GM19035 (cell line): ENCODE measurements around the gene KCNG2.
"Not testable (repeated sequence)": the region's sequence is repeated elsewhere in the genome, so short reads cannot be mapped to it uniquely, and the experiment has no call there.

ENCODE experiments used
- ATAC-seq: cut with Tn5 transposase; IDR thresholded peaks from one replicate; pipeline ENCODE4 v1.9.1; 2021; ENCODE audit not compliant: unreplicated experiment

The KCNG2 gene

GRCh38 chr18:79868811-79869541 lies 71.2 kb downstream of the KCNG2 start:
- ATAC-seq, result no peak

GRCh38 chr18:79869591-79870300 lies 72.0 kb downstream of the KCNG2 start:
- no peak for ATAC-seq

GRCh38 chr18:79870301-79871025 lies 72.7 kb downstream of the KCNG2 start:
- no peak for ATAC-seq

GRCh38 chr18:79871026-79871390 lies 73.3 kb downstream of the KCNG2 start:
- no peak for ATAC-seq

- ATAC-seq, result no peak
Observed at GRCh38 chr18:79871481-79872091, 73.8 kb downstream of the KCNG2 start.

GRCh38 chr18:79872527-79873444 lies 75.0 kb downstream of the KCNG2 start:
- no peak for ATAC-seq

- no peak for ATAC-seq
Observed at GRCh38 chr18:79873449-79874110, 75.8 kb downstream of the KCNG2 start.

- ATAC-seq, result no peak
Observed at GRCh38 chr18:79874553-79875530, 77.1 kb downstream of the KCNG2 start.

- no peak for ATAC-seq
Observed at GRCh38 chr18:79875531-79875919, 77.8 kb downstream of the KCNG2 start.

GRCh38 chr18:79875931-79876461 lies 78.3 kb downstream of the KCNG2 start:
- no peak for ATAC-seq

GRCh38 chr18:79876497-79876896 lies 78.8 kb downstream of the KCNG2 start:
- ATAC-seq, result no peak

- ATAC-seq, result no peak
Observed at GRCh38 chr18:79877163-79878091, 79.7 kb downstream of the KCNG2 start.

- not testable (repeated sequence) for ATAC-seq
Observed at GRCh38 chr18:79878246-79878645, 80.5 kb downstream of the KCNG2 start.

GRCh38 chr18:79878741-79879378 lies 81.1 kb downstream of the KCNG2 start:
- no peak for ATAC-seq

- no peak for ATAC-seq
Observed at GRCh38 chr18:79879566-79879965, 81.8 kb downstream of the KCNG2 start.

GRCh38 chr18:79881695-79882094 lies 84.0 kb downstream of the KCNG2 start:
- no peak for ATAC-seq
